GM12878 (cell line): ENCODE measurements around the gene ABCB9. TPM values are rescaled to one million over a fixed set of nuclear protein-coding genes. Genes with fewer than 3 reads are reported as not detected.

Experiments
- ATAC-seq: fragments of 200-7000 bp; cut with Tn5 transposase; 3 replicates; pipeline ENCODE4 v1.9.1; 2020; ENCODE audit warnings: mild to moderate bottlenecking, moderate library complexity
- BruUV-seq: library from RNA; stranded (reverse); fragments of 400-500 nt; replicated peaks from 2 replicates; lab custom pipeline; 2021; lab: Mats Ljungman, UMichigan
- CTCF ChIA-PET: fragments of 300-600 bp; sonication (Branson Sonifier 250); formaldehyde crosslinking; extraction: SDS; loops from one replicate; lab custom pipeline; 2021; ENCODE audit warnings: inconsistent platforms; lab: Yijun Ruan, JAX
- POLR2A ChIA-PET: fragments of 350-600 bp; formaldehyde crosslinking; extraction: SDS; loops from one replicate; lab custom pipeline; 2021; ENCODE audit warnings: inconsistent platforms; lab: Charles Lee
- RAD21 ChIA-PET: fragments of 300-600 bp; sonication (Branson Sonifier 250); formaldehyde crosslinking; loops from one replicate; lab custom pipeline; 2023; ENCODE audit warnings: antibody characterized with exemption; ENCODE audit not compliant: unreplicated experiment; lab: Charles Lee
- SMC1A ChIA-PET: fragments of 300-600 bp; sonication (Branson Sonifier 250); formaldehyde crosslinking; loops from one replicate; lab custom pipeline; 2023; ENCODE audit not compliant: unreplicated experiment, uncharacterized antibody; lab: Charles Lee
- DNase-seq: peaks from one replicate; pipeline ENCODE4 v3.0.0-alpha.2; 2011; ENCODE audit warnings: low read depth, low spot score
- FAIRE-seq: peaks from 3 replicates; lab custom pipeline; 2011; peaks lifted over from hg19 to GRCh38; lab: Jason Lieb, UNC
- H2AFZ ChIP-seq: 2 replicates; pipeline ENCODE4 v1.6.0; 2011; ENCODE audit warnings: low read depth, low read length, control low read depth; ENCODE audit not compliant: control insufficient read depth
- H3K27ac ChIP-seq: 2 replicates; pipeline ENCODE4 v1.5.1; 2011; ENCODE audit warnings: control low read depth; ENCODE audit not compliant: control insufficient read depth, insufficient read depth
- H3K27me3 ChIP-seq, 2 experiments: replicated peaks in 1 of 2; 2 replicates each; pipeline versions ENCODE4 v1.6.0 to v1.6.1; 2011; ENCODE audit warnings: low read length in 1 of 2; ENCODE audit not compliant: control insufficient read depth in 2 of 2, insufficient read depth in 2 of 2
- H3K36me3 ChIP-seq, 2 experiments: 2 replicates each; pipeline ENCODE4 v1.5.1; 2011; ENCODE audit warnings: low read length in 1 of 2; ENCODE audit not compliant: control insufficient read depth in 2 of 2, insufficient read depth in 2 of 2
- H3K4me1 ChIP-seq: 2 replicates; pipeline ENCODE4 v1.6.1; 2011; ENCODE audit warnings: mild to moderate bottlenecking, low read length, moderate library complexity, mixed read lengths; ENCODE audit not compliant: control insufficient read depth, insufficient read depth
- H3K4me2 ChIP-seq: 2 replicates; pipeline ENCODE4 v1.6.0; 2011; ENCODE audit warnings: control low read depth; ENCODE audit not compliant: control insufficient read depth, insufficient read depth
- H3K4me3 ChIP-seq: fragments of 200-600 bp; sonication (generic); 2 replicates; pipeline ENCODE4 v1.5.1; 2016
- H3K79me2 ChIP-seq: 2 replicates; pipeline ENCODE4 v1.6.0; 2011; ENCODE audit warnings: low read length; ENCODE audit not compliant: control insufficient read depth, insufficient read depth
- H3K9ac ChIP-seq: 2 replicates; pipeline ENCODE4 v1.8.0; 2011; ENCODE audit warnings: low read length, control low read depth, mixed read lengths; ENCODE audit not compliant: control insufficient read depth, insufficient read depth
- H3K9me3 ChIP-seq: replicated peaks from 3 replicates; pipeline ENCODE4 v1.5.1; 2011; ENCODE audit warnings: mild to moderate bottlenecking, low read length; ENCODE audit not compliant: control insufficient read depth, insufficient read depth
- H4K20me1 ChIP-seq: 2 replicates; pipeline ENCODE4 v1.6.0; 2011; ENCODE audit not compliant: control insufficient read depth, insufficient read depth
- BACH1 ChIP-seq: fragments of 450-650 bp; IDR thresholded peaks from 2 replicates; pipeline ENCODE4 v1.6.1; 2017; ENCODE audit warnings: mild to moderate bottlenecking, borderline replicate concordance
- BCL11A ChIP-seq: IDR thresholded peaks from 2 replicates; pipeline ENCODE4 v1.6.1; 2011; ENCODE audit warnings: low read depth, low read length
- MEF2A ChIP-seq: IDR thresholded peaks from 2 replicates; pipeline ENCODE4 v1.6.1; 2011; ENCODE audit warnings: low read depth, mild to moderate bottlenecking, low read length, moderate library complexity; ENCODE audit not compliant: insufficient read depth
- NR2C2 ChIP-seq: IDR thresholded peaks from 2 replicates; pipeline ENCODE4 v1.6.1; 2011; ENCODE audit warnings: borderline replicate concordance, low read depth; ENCODE audit not compliant: control insufficient read depth, insufficient read length
- PAX8 ChIP-seq: fragments of 450-650 bp; IDR thresholded peaks from 2 replicates; pipeline ENCODE4 v1.6.1; 2017; ENCODE audit warnings: mild to moderate bottlenecking, moderate library complexity
- SP1 ChIP-seq: IDR thresholded peaks from one replicate; pipeline ENCODE4 v1.6.1; 2011; ENCODE audit warnings: low read depth, low read length
- SUZ12 ChIP-seq: fragments of 200-600 bp; sonication (generic); IDR thresholded peaks from one replicate; pipeline ENCODE4 v1.6.1; 2018; ENCODE audit warnings: antibody characterized with exemption, mild to moderate bottlenecking; ENCODE audit not compliant: unreplicated experiment
- whole genome bisulfite sequencing: methylation state at CpG from one replicate; pipeline ENCODE4 v1.1.6; 2016; ENCODE audit warnings: low lambda C conversion rate; ENCODE audit not compliant: insufficient replicate concordance, insufficient coverage; ENCODE audit errors: missing lambda C conversion rate; 5-methylcytosine and 5-hydroxymethylcytosine counted together
- in situ Hi-C: fragments of 300-500 bp; cut with MboI; formaldehyde crosslinking; loops from 9 replicates; pipeline ENCODE4 v1.14.3; 2018; ENCODE audit warnings: mixed read lengths
- intact Hi-C: fragments of 100-400 bp; cut with micrococcal nuclease; formaldehyde crosslinking; loops from one replicate; pipeline ENCODE4 v1.14.2; 2022; ENCODE audit not compliant: unreplicated experiment
- polyA plus RNA-seq, 11 experiments: library from polyadenylated mRNA; depleted of rRNA in 4 of 11; unstranded in 6 of 11; stranded (reverse) in 5 of 11; fragments of >200 nt; fragmentation: Nextera tagmentation in 4 of 11; fragmentation: Illumina TruSeq in 1 of 11; extraction: Ambion mirVana in 4 of 11; extraction: Trizol in 1 of 11; gene quantifications; 1 replicate in 1 of 11; 2 replicates in 10 of 11; pipeline versions ENCODE4 v1.2.1 to v1.2.3, GENCODE V29; 2011 to 2016; ENCODE audit warnings: inconsistent platforms in 2 of 11, missing spikeins in 2 of 11, low read depth in 1 of 11
- total RNA-seq, 4 experiments: library from RNA; depleted of rRNA in 3 of 4; stranded (reverse); fragments of >200 nt in 3 of 4; fragmentation: Illumina TruSeq in 1 of 4; extraction: Trizol in 1 of 4; gene quantifications; 2 replicates each; pipeline versions ENCODE4 v1.2.1 to v1.2.3, GENCODE V29; 2013 to 2021
- TF ChIP-seq, protein P1 (sequence below): fragments of 450-650 bp; IDR thresholded peaks from 2 replicates; pipeline ENCODE4 v1.6.1; 2018; ENCODE audit warnings: borderline replicate concordance, mild to moderate bottlenecking; ENCODE audit not compliant: partially characterized antibody
- TF ChIP-seq, protein P2 (sequence below): fragments of 450-650 bp; IDR thresholded peaks from 2 replicates; pipeline ENCODE4 v1.6.1; 2017; ENCODE audit warnings: antibody characterized with exemption, mild to moderate bottlenecking, moderate library complexity
- TF ChIP-seq, protein P3 (sequence below): fragments of 450-650 bp; IDR thresholded peaks from 2 replicates; pipeline ENCODE4 v1.6.1; 2017; ENCODE audit warnings: mild to moderate bottlenecking

Gene ABCB9
- total and polyA plus RNA-seq, 10 of the 15 experiments (the other 5 are each of a cell fraction or from before 2014, with no cell fraction given), result 0.37 to 4.9 (median 3.1) TPM

DNA sequence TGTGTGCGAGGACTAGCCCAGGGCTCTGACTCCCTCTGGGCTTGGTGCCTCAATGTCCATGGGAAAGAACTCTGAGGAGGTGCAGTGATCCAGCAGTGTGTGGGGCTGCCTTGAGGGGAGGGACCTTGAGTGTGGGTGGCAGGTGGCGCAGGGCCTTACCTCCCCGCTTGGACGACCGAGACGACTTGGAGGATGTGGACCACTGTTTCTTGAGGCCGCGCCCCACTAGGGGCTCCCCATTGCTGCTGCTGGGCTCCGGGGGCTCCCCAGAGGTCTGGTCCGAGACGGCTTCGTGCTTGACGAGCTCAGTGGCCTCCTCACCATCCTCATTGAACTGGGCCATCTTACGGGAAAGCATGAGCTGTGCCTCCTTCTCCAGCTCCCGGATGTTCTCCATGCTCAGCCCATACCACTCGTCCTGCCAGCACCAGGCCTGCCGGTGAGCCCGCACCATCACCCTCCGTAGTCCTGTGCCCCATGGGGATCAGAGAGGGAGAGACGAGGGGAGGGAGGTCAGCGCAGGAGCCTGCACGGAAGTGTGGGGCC, 38.9 kb upstream of the ABCB9 start (continued):
- TF ChIP-seq, protein P1, sequence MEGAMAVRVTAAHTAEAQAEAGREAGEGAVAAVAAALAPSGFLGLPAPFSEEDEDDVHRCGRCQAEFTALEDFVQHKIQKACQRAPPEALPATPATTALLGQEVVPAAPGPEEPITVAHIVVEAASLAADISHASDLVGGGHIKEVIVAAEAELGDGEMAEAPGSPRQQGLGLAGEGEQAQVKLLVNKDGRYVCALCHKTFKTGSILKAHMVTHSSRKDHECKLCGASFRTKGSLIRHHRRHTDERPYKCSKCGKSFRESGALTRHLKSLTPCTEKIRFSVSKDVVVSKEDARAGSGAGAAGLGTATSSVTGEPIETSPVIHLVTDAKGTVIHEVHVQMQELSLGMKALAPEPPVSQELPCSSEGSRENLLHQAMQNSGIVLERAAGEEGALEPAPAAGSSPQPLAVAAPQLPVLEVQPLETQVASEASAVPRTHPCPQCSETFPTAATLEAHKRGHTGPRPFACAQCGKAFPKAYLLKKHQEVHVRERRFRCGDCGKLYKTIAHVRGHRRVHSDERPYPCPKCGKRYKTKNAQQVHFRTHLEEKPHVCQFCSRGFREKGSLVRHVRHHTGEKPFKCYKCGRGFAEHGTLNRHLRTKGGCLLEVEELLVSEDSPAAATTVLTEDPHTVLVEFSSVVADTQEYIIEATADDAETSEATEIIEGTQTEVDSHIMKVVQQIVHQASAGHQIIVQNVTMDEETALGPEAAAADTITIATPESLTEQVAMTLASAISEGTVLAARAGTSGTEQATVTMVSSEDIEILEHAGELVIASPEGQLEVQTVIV, result no peak
- TF ChIP-seq BCL11A (no peak), SUZ12 (no peak), BACH1 (no peak), SP1 (no peak), MEF2A (no peak)
- TF ChIP-seq, protein P2, sequence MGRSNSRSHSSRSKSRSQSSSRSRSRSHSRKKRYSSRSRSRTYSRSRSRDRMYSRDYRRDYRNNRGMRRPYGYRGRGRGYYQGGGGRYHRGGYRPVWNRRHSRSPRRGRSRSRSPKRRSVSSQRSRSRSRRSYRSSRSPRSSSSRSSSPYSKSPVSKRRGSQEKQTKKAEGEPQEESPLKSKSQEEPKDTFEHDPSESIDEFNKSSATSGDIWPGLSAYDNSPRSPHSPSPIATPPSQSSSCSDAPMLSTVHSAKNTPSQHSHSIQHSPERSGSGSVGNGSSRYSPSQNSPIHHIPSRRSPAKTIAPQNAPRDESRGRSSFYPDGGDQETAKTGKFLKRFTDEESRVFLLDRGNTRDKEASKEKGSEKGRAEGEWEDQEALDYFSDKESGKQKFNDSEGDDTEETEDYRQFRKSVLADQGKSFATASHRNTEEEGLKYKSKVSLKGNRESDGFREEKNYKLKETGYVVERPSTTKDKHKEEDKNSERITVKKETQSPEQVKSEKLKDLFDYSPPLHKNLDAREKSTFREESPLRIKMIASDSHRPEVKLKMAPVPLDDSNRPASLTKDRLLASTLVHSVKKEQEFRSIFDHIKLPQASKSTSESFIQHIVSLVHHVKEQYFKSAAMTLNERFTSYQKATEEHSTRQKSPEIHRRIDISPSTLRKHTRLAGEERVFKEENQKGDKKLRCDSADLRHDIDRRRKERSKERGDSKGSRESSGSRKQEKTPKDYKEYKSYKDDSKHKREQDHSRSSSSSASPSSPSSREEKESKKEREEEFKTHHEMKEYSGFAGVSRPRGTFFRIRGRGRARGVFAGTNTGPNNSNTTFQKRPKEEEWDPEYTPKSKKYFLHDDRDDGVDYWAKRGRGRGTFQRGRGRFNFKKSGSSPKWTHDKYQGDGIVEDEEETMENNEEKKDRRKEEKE, result no peak
- TF ChIP-seq, all 136 proteins: peak for 0

DNA sequence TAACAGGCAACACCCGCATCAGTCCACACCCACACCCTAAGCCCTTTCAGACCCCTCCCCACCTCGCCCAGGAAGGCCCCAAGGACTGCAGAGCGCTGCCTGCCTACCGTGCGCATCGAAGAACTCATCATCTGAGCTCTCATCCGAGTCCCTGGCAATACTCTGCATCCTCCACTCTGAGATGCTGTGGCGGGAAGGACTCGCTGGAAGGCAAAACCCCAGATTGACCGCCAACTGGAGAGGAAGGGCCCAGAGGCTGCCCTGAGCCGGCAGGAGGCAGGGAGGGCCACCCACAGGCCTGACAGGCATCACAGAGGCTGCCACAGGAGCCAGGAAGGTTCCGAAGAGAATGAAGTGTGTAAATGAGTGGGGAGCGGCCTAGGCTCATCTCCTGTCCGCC, 38.0 kb upstream of the ABCB9 start:
- intact Hi-C loops (no loop called here), in situ Hi-C loops (no loop called here)

More for the DNA sequence above, 38.0 kb upstream of the ABCB9 start:
- no TSS peak for BruUV-seq
- ATAC-seq (no peak), DNase-seq (no peak), FAIRE-seq (no peak)
- ChIA-PET CTCF (no interaction called here), SMC1A (no interaction called here), POLR2A (no interaction called here), RAD21 (no interaction called here)
- Histone ChIP-seq H3K27ac (no peak overlapping the region), H3K79me2 (no peaks in the 10 kb centered on the region), H3K4me1 (no peaks in the 10 kb centered on the region), H4K20me1 (no peaks in the 10 kb centered on the region), H3K9ac (no peak overlapping the region), H3K4me2 (no peak overlapping the region), H3K27me3 (no peaks in the 10 kb centered on the region; a peak in 2 of 4 replicates), H2AFZ (no peak overlapping the region), H3K4me3 (no peak overlapping the region), H3K36me3 (no peaks in the 10 kb centered on the region)
- 64% methylated on average over 14 of the region's 14 CpGs for WGBS
- TF ChIP-seq, protein P3, sequence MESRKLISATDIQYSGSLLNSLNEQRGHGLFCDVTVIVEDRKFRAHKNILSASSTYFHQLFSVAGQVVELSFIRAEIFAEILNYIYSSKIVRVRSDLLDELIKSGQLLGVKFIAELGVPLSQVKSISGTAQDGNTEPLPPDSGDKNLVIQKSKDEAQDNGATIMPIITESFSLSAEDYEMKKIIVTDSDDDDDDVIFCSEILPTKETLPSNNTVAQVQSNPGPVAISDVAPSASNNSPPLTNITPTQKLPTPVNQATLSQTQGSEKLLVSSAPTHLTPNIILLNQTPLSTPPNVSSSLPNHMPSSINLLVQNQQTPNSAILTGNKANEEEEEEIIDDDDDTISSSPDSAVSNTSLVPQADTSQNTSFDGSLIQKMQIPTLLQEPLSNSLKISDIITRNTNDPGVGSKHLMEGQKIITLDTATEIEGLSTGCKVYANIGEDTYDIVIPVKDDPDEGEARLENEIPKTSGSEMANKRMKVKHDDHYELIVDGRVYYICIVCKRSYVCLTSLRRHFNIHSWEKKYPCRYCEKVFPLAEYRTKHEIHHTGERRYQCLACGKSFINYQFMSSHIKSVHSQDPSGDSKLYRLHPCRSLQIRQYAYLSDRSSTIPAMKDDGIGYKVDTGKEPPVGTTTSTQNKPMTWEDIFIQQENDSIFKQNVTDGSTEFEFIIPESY, result no peak
- TF ChIP-seq PAX8, result no peak
- TF ChIP-seq NR2C2, result no peak
- TF ChIP-seq, all 136 proteins: peak for 0
- no peaks in the 10 kb centered on the region for H3K9me3 ChIP-seq
